ENCODE measurements around the gene ZNF654. TPM values are rescaled to one million over a fixed set of nuclear protein-coding genes. Genes with fewer than 3 reads are reported as not detected.

The ZNF654 gene
- total and polyA plus RNA-seq, 2 donors (not counting 3 experiments of a cell fraction or from before 2014, with no cell fraction given), result 2.9 to 14.6 TPM

DNA sequence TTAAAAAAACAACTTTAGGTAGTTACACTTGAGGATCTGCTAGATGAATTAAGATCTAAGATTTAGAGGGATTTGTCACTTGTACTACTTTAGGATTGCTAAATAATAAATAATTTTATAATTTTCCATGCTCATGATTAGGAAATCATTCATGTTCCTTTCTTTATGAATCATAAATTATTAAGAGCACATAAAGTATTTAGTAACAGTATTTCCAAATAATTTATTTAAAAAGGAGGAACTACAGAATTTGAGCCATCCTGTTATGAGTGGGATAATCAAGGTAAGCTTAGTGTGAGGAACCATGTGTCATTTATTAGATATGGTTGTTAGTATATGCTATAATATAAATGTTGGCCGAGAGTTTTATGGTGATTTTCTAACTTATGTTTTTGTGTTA lies 53.2 kb downstream of the ZNF654 start:
- dilution Hi-C loops (cut with MboI; ENCODE audit: extremely low pct_ligation_motif_present, low sequenced_read_pairs) (no loop called here), intact Hi-C loops (cut with micrococcal nuclease) (loop anchor here (2.0 to 5.0 kb wide), 3 partner anchors 210 to 607 kb away; no protein-coding TSS in a partner anchor)
- CTCF ChIA-PET, result interaction anchor here (0.8 to 6.2 kb wide), 19 partner anchors 9 to 853 kb away, joined by 3 to 112 read pairs (median 9); partner anchors contain the start of gene CGGBP1

More for the DNA sequence above, 53.2 kb downstream of the ZNF654 start:
- H3K27ac ChIP-seq (ENCODE audit: insufficient read depth, low read depth, low read length), result no peak overlapping the region
- DNase-seq (ENCODE audit: low read depth, low spot score) (no peak), FAIRE-seq (no peak)
- no TSS peak for BruUV-seq (replicated peaks)
- no peaks in the 10 kb centered on the region for H3K4me1 ChIP-seq (ENCODE audit: control insufficient read depth, extremely low read depth, insufficient read depth, low read length)
- no peaks in the 10 kb centered on the region for H3K9me3 ChIP-seq (replicated peaks; ENCODE audit: control insufficient read depth, insufficient read depth, low read length)
- H3K27me3 ChIP-seq (ENCODE audit: control insufficient read depth in 2 of 2, insufficient read depth in 2 of 2, low read length in 2 of 2), result no peaks in the 10 kb centered on the region
- H3K4me2 ChIP-seq (ENCODE audit: insufficient read depth, low read length), result no peak overlapping the region
- H3K79me2 ChIP-seq (ENCODE audit: control insufficient read depth, insufficient read depth, low read length), result peaks cover 24% of the 10 kb centered on the region
- no peak overlapping the region for H3K9ac ChIP-seq (replicated peaks; ENCODE audit: extremely low read depth, insufficient read depth, low read length)
- TF ChIP-seq POLR2A (IDR thresholded peaks at IDR 0.05; ENCODE audit: low read depth, low read length) (no peak), GATA2 (IDR thresholded peaks at IDR 0.05; ENCODE audit: insufficient read depth, insufficient read length, low read depth, low read length) (no peak), MYC (IDR thresholded peaks at IDR 0.05; ENCODE audit: low read depth, low read length) (no peak), JUN (IDR thresholded peaks at IDR 0.05; ENCODE audit: borderline replicate concordance, insufficient read depth, insufficient read length, low read depth) (no peak), POLR2AphosphoS5 (IDR thresholded peaks at IDR 0.05; ENCODE audit: insufficient read depth, low read depth, low read length) (no peak), EZH2 (IDR thresholded peaks at IDR 0.05; ENCODE audit: borderline replicate concordance, low read depth, low read length, severe bottlenecking) (no peak), FOS (IDR thresholded peaks at IDR 0.05; ENCODE audit: borderline replicate concordance, insufficient read depth, low read length) (no peak), MAX (IDR thresholded peaks at IDR 0.05; ENCODE audit: insufficient read depth, insufficient read length) (no peak)
- TF ChIP-seq, protein P1, sequence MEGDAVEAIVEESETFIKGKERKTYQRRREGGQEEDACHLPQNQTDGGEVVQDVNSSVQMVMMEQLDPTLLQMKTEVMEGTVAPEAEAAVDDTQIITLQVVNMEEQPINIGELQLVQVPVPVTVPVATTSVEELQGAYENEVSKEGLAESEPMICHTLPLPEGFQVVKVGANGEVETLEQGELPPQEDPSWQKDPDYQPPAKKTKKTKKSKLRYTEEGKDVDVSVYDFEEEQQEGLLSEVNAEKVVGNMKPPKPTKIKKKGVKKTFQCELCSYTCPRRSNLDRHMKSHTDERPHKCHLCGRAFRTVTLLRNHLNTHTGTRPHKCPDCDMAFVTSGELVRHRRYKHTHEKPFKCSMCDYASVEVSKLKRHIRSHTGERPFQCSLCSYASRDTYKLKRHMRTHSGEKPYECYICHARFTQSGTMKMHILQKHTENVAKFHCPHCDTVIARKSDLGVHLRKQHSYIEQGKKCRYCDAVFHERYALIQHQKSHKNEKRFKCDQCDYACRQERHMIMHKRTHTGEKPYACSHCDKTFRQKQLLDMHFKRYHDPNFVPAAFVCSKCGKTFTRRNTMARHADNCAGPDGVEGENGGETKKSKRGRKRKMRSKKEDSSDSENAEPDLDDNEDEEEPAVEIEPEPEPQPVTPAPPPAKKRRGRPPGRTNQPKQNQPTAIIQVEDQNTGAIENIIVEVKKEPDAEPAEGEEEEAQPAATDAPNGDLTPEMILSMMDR (IDR thresholded peaks at IDR 0.05; ENCODE audit: extremely low read depth in 1 of 2, insufficient read depth in 1 of 2, low read depth in 1 of 2, low read length in 2 of 2), result no peak
- POLR2A ChIA-PET, result no interaction called here
- no peaks in the 10 kb centered on the region for H3K9me1 ChIP-seq (replicated peaks; ENCODE audit: control insufficient read depth, extremely low read depth, insufficient read depth, low read length)
- peaks cover 0 to 2% of the 10 kb centered on the region in 2 experiments for H3K36me3 ChIP-seq (ENCODE audit: control insufficient read depth in 2 of 2, extremely low read depth in 1 of 2, insufficient read depth in 2 of 2, low read length in 2 of 2)
- H3K4me3 ChIP-seq (replicated peaks in 1 of 3; ENCODE audit: insufficient read depth in 1 of 3, low read depth in 1 of 3, low read length in 3 of 3), result no peak overlapping the region
- no peak overlapping the region for H2AFZ ChIP-seq (ENCODE audit: low read depth, low read length)
- peaks cover 2% of the 10 kb centered on the region for H4K20me1 ChIP-seq (replicated peaks; ENCODE audit: control insufficient read depth, extremely low read depth, insufficient read depth, low read length)

Data from endothelial cell of umbilical vein (primary cell).